DND-41 (cell line): Measurements from ENCODE around the gene NUF2.

Experiments
- EZH2 ChIP-seq: IDR thresholded peaks from 3 replicates; pipeline ENCODE4 v1.6.1; 2012; ENCODE audit warnings: borderline replicate concordance, low read depth, mild to moderate bottlenecking, moderate library complexity, low read length, inconsistent platforms; ENCODE audit not compliant: severe bottlenecking
- TF ChIP-seq, protein P1 (sequence below): IDR thresholded peaks from 2 replicates; pipeline ENCODE4 v1.5.1; 2012; ENCODE audit warnings: borderline replicate concordance, low read length, moderate library complexity, mild to moderate bottlenecking; ENCODE audit not compliant: poor library complexity, severe bottlenecking; ENCODE audit errors: extremely low read depth

DNA sequence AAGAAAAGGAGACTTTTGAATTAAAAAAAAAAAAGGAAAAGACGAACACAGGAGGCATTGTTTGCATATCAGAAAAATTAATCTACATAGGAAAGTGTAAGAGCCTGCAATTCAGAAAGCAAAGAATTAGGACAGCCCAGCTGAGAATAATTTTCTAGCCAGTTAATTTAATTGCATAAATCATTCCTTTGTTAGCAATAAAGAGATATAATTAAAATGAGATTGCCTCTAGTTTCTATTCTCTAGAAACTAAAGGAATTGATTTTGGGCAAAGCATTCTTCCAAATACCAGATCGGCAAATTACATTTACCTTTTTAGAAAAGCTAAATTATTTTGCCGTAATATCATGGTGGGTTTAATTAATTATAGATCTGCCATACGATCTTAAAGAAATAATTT, 46.0 kb downstream of the NUF2 start:
- TF ChIP-seq, protein P1, sequence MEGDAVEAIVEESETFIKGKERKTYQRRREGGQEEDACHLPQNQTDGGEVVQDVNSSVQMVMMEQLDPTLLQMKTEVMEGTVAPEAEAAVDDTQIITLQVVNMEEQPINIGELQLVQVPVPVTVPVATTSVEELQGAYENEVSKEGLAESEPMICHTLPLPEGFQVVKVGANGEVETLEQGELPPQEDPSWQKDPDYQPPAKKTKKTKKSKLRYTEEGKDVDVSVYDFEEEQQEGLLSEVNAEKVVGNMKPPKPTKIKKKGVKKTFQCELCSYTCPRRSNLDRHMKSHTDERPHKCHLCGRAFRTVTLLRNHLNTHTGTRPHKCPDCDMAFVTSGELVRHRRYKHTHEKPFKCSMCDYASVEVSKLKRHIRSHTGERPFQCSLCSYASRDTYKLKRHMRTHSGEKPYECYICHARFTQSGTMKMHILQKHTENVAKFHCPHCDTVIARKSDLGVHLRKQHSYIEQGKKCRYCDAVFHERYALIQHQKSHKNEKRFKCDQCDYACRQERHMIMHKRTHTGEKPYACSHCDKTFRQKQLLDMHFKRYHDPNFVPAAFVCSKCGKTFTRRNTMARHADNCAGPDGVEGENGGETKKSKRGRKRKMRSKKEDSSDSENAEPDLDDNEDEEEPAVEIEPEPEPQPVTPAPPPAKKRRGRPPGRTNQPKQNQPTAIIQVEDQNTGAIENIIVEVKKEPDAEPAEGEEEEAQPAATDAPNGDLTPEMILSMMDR: no peak
- TF ChIP-seq EZH2: no peak
